HEK293T (cell line): ENCODE data around the gene ACP1.

Source experiments
- BHLHE40 ChIP-seq: fragments of 450-650 bp; IDR thresholded peaks from 2 replicates; pipeline ENCODE4 v1.6.1; 2016; ENCODE audit warnings: mild to moderate bottlenecking, moderate library complexity, borderline replicate concordance
- CTBP1 ChIP-seq: fragments of 450-650 bp; IDR thresholded peaks from 2 replicates; pipeline ENCODE4 v1.6.1; 2016; ENCODE audit warnings: borderline replicate concordance
- L3MBTL2 ChIP-seq: fragments of 450-650 bp; conservative IDR thresholded peaks from 2 replicates; pipeline ENCODE4 v1.6.1; 2016; ENCODE audit warnings: mild to moderate bottlenecking
- SP1 ChIP-seq: fragments of 450-650 bp; IDR thresholded peaks from 2 replicates; pipeline ENCODE4 v1.6.1; 2017
- SUZ12 ChIP-seq: fragments of 450-650 bp; IDR thresholded peaks from 2 replicates; pipeline ENCODE4 v1.6.1; 2016; ENCODE audit warnings: mild to moderate bottlenecking
- TARDBP ChIP-seq: fragments of 450-650 bp; IDR thresholded peaks from 2 replicates; pipeline ENCODE4 v1.6.1; 2016
- ZNF384 ChIP-seq: fragments of 450-650 bp; IDR thresholded peaks from 2 replicates; pipeline ENCODE4 v1.6.1; 2016
- TF ChIP-seq, protein P1 (sequence below): fragments of 450-650 bp; IDR thresholded peaks from 2 replicates; pipeline ENCODE4 v1.6.1; 2016

DNA sequence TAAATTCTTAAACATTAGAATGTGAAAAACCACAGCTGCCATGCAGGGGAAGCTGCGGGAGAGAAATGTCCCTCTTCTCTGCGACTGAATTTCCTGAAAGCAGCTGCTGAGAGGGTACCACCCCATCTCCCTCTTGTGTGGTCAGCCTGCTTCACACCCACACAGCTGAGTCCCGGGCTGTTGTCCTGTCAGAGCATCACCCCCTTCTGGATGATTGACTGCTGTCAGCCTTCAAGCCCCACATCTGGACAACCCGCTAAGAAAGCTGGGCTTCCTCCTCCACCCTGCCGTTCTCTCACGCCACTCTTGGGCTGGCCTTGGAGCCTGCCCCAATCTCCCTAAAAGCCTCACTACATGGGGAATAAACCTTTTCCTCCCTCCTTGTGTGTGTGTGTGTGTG, 26.9 kb upstream of the ACP1 start:
- TF ChIP-seq SUZ12 (no peak), SP1 (no peak), ZNF384 (no peak), BHLHE40 (no peak), TARDBP (no peak), L3MBTL2 (no peak), CTBP1 (no peak)
- TF ChIP-seq, protein P1, sequence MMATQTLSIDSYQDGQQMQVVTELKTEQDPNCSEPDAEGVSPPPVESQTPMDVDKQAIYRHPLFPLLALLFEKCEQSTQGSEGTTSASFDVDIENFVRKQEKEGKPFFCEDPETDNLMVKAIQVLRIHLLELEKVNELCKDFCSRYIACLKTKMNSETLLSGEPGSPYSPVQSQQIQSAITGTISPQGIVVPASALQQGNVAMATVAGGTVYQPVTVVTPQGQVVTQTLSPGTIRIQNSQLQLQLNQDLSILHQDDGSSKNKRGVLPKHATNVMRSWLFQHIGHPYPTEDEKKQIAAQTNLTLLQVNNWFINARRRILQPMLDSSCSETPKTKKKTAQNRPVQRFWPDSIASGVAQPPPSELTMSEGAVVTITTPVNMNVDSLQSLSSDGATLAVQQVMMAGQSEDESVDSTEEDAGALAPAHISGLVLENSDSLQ, result no peak
